Calu3 (cell line): ENCODE measurements around the gene MMP13. TPM values are rescaled to one million over a fixed set of nuclear protein-coding genes. Genes with fewer than 3 reads are reported as not detected.

ENCODE experiments used
- BruUV-seq: library from RNA; stranded (reverse); fragments of 400-500 nt; replicated peaks from 2 replicates; lab custom pipeline; 2021; lab: Mats Ljungman, UMichigan
- CTCF ChIA-PET: fragments of 300-600 bp; sonication (Branson Sonifier 250); formaldehyde crosslinking; loops from one replicate; lab custom pipeline; 2022; ENCODE audit warnings: antibody characterized with exemption; lab: Charles Lee
- DNase-seq: peaks from one replicate; pipeline ENCODE4 v3.0.0; 2022
- H3K27ac Mint-ChIP-seq: one replicate; pipeline ENCODE4 v1.8.0; 2022; ENCODE audit warnings: mixed read lengths; ENCODE audit not compliant: unreplicated experiment
- H3K27me3 Mint-ChIP-seq: one replicate; pipeline ENCODE4 v1.8.0; 2022; ENCODE audit warnings: mixed read lengths; ENCODE audit not compliant: unreplicated experiment
- H3K36me3 Mint-ChIP-seq: one replicate; pipeline ENCODE4 v1.8.0; 2022; ENCODE audit warnings: mild to moderate bottlenecking, moderate library complexity, mixed read lengths; ENCODE audit not compliant: insufficient read depth, unreplicated experiment
- H3K4me1 Mint-ChIP-seq: one replicate; pipeline ENCODE4 v1.8.0; 2022; ENCODE audit warnings: mild to moderate bottlenecking, low read depth, mixed read lengths; ENCODE audit not compliant: unreplicated experiment
- H3K4me3 Mint-ChIP-seq: one replicate; pipeline ENCODE4 v1.8.0; 2022; ENCODE audit warnings: mild to moderate bottlenecking, low read depth, moderate library complexity, mixed read lengths; ENCODE audit not compliant: unreplicated experiment
- H3K9me3 Mint-ChIP-seq: one replicate; pipeline ENCODE4 v1.8.0; 2022; ENCODE audit warnings: low read depth, mixed read lengths; ENCODE audit not compliant: unreplicated experiment
- intact Hi-C: fragments of 100-400 bp; cut with micrococcal nuclease; formaldehyde crosslinking; loops from one replicate; pipeline ENCODE4 v1.10.0; 2022; ENCODE audit not compliant: unreplicated experiment
- total RNA-seq: library from RNA; stranded (reverse); gene quantifications from 2 replicates; pipeline ENCODE4 v1.2.3, GENCODE V29; 2022
- TF ChIP-seq, protein P1 (sequence below): fragments of 200-600 bp; IDR thresholded peaks from one replicate; pipeline ENCODE4 v1.8.0; 2022; ENCODE audit warnings: antibody characterized with exemption; ENCODE audit not compliant: unreplicated experiment

MMP13 gene
- total RNA-seq, 1 experiment from 2014 or later, result not detected

DNA sequence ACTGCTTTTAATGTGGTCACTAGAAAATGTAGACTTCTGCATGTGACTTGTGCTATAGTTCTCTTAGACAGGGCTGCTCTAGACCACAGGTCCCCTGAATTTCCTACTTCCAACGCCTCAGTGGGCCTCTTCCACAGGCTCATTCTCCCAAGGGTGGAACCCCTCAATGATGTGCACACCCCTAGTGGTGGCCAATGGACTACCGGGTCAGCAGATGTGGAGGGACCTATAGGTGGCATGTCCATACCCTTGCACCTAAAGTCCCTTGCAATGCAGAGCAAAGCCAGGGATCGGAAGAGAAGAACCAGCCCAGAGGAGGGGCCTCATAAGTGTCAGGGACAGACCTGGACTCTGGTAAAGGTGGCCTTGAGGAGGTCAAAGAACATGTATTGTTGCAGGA lies 20.0 kb downstream of the MMP13 start:
- no TSS peak for BruUV-seq
- intact Hi-C loops, result no loop called here
- H3K4me1 Mint-ChIP-seq, result peaks cover 13% of the 10 kb centered on the region
- H3K4me3 Mint-ChIP-seq, result no peak overlapping the region
- no peak overlapping the region for H3K27ac Mint-ChIP-seq
- CTCF ChIA-PET, result no interaction called here
- DNase-seq, result no peak
- peaks cover 84% of the 10 kb centered on the region for H3K27me3 Mint-ChIP-seq
- TF ChIP-seq, protein P1, sequence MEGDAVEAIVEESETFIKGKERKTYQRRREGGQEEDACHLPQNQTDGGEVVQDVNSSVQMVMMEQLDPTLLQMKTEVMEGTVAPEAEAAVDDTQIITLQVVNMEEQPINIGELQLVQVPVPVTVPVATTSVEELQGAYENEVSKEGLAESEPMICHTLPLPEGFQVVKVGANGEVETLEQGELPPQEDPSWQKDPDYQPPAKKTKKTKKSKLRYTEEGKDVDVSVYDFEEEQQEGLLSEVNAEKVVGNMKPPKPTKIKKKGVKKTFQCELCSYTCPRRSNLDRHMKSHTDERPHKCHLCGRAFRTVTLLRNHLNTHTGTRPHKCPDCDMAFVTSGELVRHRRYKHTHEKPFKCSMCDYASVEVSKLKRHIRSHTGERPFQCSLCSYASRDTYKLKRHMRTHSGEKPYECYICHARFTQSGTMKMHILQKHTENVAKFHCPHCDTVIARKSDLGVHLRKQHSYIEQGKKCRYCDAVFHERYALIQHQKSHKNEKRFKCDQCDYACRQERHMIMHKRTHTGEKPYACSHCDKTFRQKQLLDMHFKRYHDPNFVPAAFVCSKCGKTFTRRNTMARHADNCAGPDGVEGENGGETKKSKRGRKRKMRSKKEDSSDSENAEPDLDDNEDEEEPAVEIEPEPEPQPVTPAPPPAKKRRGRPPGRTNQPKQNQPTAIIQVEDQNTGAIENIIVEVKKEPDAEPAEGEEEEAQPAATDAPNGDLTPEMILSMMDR, result peak; percentile 18
- no peaks in the 10 kb centered on the region for H3K9me3 Mint-ChIP-seq
- no peaks in the 10 kb centered on the region for H3K36me3 Mint-ChIP-seq

DNA sequence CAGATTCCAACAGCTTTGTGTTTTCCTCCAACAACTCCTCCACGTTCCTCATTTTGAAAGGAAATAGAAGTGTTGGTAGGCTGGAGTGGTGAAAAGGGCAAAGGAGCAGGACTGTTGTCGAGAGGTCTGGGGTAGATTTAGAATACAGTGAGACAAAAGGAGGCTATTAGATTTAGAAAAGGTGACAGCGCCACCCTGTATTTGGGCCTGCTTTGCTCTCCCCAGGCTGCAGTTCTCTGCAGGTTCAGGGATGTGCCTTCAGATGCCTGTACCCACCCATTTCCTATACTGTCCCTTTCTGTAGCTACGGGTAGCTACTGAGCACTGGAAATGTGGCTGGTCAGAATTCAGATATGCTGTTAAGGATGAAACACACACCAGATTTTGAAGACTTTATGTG lies 20.8 kb downstream of the MMP13 start:
- H3K9me3 Mint-ChIP-seq, result no peaks in the 10 kb centered on the region
- intact Hi-C loops, result no loop called here
- TF ChIP-seq, protein P1, result no peak
- no peak overlapping the region for H3K4me3 Mint-ChIP-seq
- peaks cover 6% of the 10 kb centered on the region for H3K36me3 Mint-ChIP-seq
- peaks cover 77% of the 10 kb centered on the region for H3K27me3 Mint-ChIP-seq
- no peak overlapping the region for H3K27ac Mint-ChIP-seq
- DNase-seq, result no peak
- CTCF ChIA-PET, result interaction anchor here (1.4 kb wide), 1 partner anchor 103 kb away, joined by 4 read pairs; no protein-coding TSS in a partner anchor
- BruUV-seq, result no TSS peak
- peaks cover 17% of the 10 kb centered on the region for H3K4me1 Mint-ChIP-seq

DNA sequence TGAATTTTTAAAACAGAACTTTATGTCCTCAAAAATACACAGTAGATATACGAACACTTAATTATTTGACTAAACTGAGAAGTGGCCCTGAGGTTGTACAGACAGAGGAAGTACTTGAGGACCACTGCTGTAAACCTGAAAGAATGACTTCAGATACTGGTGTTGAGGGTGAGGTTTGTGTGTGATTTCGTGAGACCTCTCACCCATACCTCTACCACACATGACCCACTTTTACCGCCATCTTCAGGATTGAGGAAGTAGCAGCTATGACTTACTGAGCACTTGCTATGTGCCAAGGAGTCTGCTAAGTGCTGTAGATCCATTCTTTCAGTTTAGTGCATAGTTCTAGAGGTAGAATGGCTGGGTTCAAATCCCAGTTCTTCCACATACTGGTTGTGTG lies 21.9 kb downstream of the MMP13 start:
- no peak overlapping the region for H3K4me3 Mint-ChIP-seq
- CTCF ChIA-PET, result interaction anchor here (1.4 kb wide), 1 partner anchor 102 kb away, joined by 4 read pairs; no protein-coding TSS in a partner anchor
- intact Hi-C loops, result no loop called here

DNA sequence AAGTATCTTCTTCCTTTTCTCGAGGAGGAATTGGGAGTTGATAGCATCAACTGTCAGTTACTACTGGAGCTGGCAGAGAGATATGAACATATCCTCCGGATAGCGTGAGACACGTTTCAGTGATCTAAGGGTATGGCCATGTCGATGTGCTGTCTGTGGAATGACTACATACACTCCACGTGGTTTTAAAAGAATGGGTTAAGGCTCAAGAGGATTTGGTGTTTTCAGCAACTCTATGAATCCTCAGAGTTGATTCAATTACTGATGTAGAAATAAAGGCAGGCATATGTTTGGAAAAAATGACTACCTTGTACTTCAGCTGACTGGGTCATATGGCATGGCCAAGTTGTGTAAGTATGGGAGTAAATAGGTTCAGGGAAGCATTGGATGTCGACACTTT lies 22.9 kb downstream of the MMP13 start:
- peaks cover 6% of the 10 kb centered on the region for H3K36me3 Mint-ChIP-seq
- BruUV-seq, result no TSS peak
- H3K27ac Mint-ChIP-seq, result no peak overlapping the region
- peaks cover 56% of the 10 kb centered on the region for H3K27me3 Mint-ChIP-seq
- peaks cover 17% of the 10 kb centered on the region for H3K4me1 Mint-ChIP-seq
- TF ChIP-seq, protein P1, result no peak
- H3K4me3 Mint-ChIP-seq, result no peak overlapping the region
- intact Hi-C loops, result no loop called here
- H3K9me3 Mint-ChIP-seq, result no peaks in the 10 kb centered on the region
- CTCF ChIA-PET, result interaction anchor here (0.6 kb wide), 1 partner anchor 1976 kb away, joined by 3 read pairs; no protein-coding TSS in a partner anchor
- DNase-seq, result no peak

More for the DNA sequence above, 21.9 kb downstream of the MMP13 start:
- BruUV-seq, result no TSS peak
- H3K27me3 Mint-ChIP-seq, result peaks cover 66% of the 10 kb centered on the region
- H3K27ac Mint-ChIP-seq, result no peak overlapping the region
- TF ChIP-seq, protein P1, result no peak
- H3K36me3 Mint-ChIP-seq, result peaks cover 6% of the 10 kb centered on the region
- H3K4me1 Mint-ChIP-seq, result peaks cover 17% of the 10 kb centered on the region
- no peaks in the 10 kb centered on the region for H3K9me3 Mint-ChIP-seq
- DNase-seq, result no peak
